Prostate gland (tissue), 2 donors: ENCODE data around the gene LRRC26.

Experiments used
- POLR2A ChIP-seq: fragments of 450-650 bp; IDR thresholded peaks from one replicate; pipeline ENCODE4 v1.6.1; 2016; ENCODE audit warnings: antibody characterized with exemption, mild to moderate bottlenecking
- POLR2AphosphoS5 ChIP-seq: sonication (generic); formaldehyde crosslinking; IDR thresholded peaks from one replicate; pipeline ENCODE4 v1.6.1; 2017; ENCODE audit warnings: antibody characterized with exemption
- TF ChIP-seq, protein P1 (sequence below), 4 experiments: fragments of 200-600 bp in 2 of 4; fragments of 450-650 bp in 2 of 4; sonication (generic) in 2 of 4; IDR thresholded peaks; 1 replicate in 3 of 4; 2 replicates in 1 of 4; pipeline ENCODE4 v1.5.1; 2016 to 2019; ENCODE audit warnings: antibody characterized with exemption in 4 of 4, mild to moderate bottlenecking in 2 of 4, moderate library complexity in 2 of 4

- TF ChIP-seq, protein P1, sequence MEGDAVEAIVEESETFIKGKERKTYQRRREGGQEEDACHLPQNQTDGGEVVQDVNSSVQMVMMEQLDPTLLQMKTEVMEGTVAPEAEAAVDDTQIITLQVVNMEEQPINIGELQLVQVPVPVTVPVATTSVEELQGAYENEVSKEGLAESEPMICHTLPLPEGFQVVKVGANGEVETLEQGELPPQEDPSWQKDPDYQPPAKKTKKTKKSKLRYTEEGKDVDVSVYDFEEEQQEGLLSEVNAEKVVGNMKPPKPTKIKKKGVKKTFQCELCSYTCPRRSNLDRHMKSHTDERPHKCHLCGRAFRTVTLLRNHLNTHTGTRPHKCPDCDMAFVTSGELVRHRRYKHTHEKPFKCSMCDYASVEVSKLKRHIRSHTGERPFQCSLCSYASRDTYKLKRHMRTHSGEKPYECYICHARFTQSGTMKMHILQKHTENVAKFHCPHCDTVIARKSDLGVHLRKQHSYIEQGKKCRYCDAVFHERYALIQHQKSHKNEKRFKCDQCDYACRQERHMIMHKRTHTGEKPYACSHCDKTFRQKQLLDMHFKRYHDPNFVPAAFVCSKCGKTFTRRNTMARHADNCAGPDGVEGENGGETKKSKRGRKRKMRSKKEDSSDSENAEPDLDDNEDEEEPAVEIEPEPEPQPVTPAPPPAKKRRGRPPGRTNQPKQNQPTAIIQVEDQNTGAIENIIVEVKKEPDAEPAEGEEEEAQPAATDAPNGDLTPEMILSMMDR (IDR thresholded peaks at IDR 0.05), result no peak
- TF ChIP-seq POLR2A (no peak), POLR2AphosphoS5 (no peak)
Observed at GRCh38 chr9:137213160-137214060, 43.6 kb upstream of the LRRC26 start.
